Measurements from ENCODE around the gene PPIH. TPM values are rescaled to one million over a fixed set of nuclear protein-coding genes. Genes with fewer than 3 reads are reported as not detected.
A peak's percentile ranks its signal among the peaks of the same experiment; 100 is the strongest.

PPIH gene
- polyA plus RNA-seq, 1 donor from 2014 or later, result 85.0 TPM

DNA sequence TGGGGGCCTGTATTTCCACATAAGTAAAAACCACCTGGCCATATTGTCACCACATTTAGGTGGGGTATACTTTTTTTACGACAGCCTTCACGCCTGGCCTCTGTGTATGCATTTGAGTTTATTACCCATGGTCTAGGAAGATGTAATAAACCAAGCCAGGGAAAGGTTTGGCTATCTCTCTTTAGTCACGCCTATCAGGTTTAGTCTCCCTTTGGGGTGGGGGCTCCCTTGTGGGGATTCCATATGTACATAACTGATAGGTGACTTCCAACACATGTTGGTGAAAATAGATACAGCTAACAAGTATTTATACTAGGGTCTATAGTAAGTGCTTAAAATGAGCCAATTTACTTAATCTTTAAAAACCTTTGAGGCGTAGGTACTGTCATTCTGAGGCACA is 28.2 kb downstream of the PPIH start:
- H2AFZ ChIP-seq (ENCODE audit: low read depth, low read length), result no peak overlapping the region
- no peaks in the 10 kb centered on the region for H3K36me3 ChIP-seq (ENCODE audit: insufficient read depth, low read length)
- no peaks in the 10 kb centered on the region for H3F3A ChIP-seq (ENCODE audit: insufficient read depth, low read length, poor library complexity, severe bottlenecking)
- TF ChIP-seq, protein P1, sequence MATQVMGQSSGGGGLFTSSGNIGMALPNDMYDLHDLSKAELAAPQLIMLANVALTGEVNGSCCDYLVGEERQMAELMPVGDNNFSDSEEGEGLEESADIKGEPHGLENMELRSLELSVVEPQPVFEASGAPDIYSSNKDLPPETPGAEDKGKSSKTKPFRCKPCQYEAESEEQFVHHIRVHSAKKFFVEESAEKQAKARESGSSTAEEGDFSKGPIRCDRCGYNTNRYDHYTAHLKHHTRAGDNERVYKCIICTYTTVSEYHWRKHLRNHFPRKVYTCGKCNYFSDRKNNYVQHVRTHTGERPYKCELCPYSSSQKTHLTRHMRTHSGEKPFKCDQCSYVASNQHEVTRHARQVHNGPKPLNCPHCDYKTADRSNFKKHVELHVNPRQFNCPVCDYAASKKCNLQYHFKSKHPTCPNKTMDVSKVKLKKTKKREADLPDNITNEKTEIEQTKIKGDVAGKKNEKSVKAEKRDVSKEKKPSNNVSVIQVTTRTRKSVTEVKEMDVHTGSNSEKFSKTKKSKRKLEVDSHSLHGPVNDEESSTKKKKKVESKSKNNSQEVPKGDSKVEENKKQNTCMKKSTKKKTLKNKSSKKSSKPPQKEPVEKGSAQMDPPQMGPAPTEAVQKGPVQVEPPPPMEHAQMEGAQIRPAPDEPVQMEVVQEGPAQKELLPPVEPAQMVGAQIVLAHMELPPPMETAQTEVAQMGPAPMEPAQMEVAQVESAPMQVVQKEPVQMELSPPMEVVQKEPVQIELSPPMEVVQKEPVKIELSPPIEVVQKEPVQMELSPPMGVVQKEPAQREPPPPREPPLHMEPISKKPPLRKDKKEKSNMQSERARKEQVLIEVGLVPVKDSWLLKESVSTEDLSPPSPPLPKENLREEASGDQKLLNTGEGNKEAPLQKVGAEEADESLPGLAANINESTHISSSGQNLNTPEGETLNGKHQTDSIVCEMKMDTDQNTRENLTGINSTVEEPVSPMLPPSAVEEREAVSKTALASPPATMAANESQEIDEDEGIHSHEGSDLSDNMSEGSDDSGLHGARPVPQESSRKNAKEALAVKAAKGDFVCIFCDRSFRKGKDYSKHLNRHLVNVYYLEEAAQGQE (IDR thresholded peaks at IDR 0.05; ENCODE audit: borderline replicate concordance), result no peak
- no peak for TF ChIP-seq TAF1 (IDR thresholded peaks at IDR 0.05; ENCODE audit: low read depth)
- TF ChIP-seq EP300 (conservative IDR thresholded peaks at IDR 0.05; ENCODE audit: poor library complexity, severe bottlenecking), result no peak
- TF ChIP-seq, protein P2, sequence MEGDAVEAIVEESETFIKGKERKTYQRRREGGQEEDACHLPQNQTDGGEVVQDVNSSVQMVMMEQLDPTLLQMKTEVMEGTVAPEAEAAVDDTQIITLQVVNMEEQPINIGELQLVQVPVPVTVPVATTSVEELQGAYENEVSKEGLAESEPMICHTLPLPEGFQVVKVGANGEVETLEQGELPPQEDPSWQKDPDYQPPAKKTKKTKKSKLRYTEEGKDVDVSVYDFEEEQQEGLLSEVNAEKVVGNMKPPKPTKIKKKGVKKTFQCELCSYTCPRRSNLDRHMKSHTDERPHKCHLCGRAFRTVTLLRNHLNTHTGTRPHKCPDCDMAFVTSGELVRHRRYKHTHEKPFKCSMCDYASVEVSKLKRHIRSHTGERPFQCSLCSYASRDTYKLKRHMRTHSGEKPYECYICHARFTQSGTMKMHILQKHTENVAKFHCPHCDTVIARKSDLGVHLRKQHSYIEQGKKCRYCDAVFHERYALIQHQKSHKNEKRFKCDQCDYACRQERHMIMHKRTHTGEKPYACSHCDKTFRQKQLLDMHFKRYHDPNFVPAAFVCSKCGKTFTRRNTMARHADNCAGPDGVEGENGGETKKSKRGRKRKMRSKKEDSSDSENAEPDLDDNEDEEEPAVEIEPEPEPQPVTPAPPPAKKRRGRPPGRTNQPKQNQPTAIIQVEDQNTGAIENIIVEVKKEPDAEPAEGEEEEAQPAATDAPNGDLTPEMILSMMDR (IDR thresholded peaks at IDR 0.05; ENCODE audit: poor library complexity, severe bottlenecking), result no peak
- TF ChIP-seq POLR2AphosphoS5 (IDR thresholded peaks at IDR 0.05), result no peak
- no peak for TF ChIP-seq SMC3 (conservative IDR thresholded peaks at IDR 0.05; ENCODE audit: poor library complexity)
- no peak for TF ChIP-seq RAD21 (conservative IDR thresholded peaks at IDR 0.05)
- no peak for TF ChIP-seq MXI1 (conservative IDR thresholded peaks at IDR 0.05; ENCODE audit: poor library complexity, severe bottlenecking)
- no peak for TF ChIP-seq EZH2 (IDR thresholded peaks at IDR 0.05; ENCODE audit: borderline replicate concordance, insufficient read depth, low read length, poor library complexity, severe bottlenecking)
- H3K4me3 ChIP-seq (ENCODE audit: low read length), result peak overlapping the region; percentile 77
- peaks cover 33% of the 10 kb centered on the region for H4K20me1 ChIP-seq (ENCODE audit: insufficient read depth)
- H3K9me2 ChIP-seq (ENCODE audit: insufficient read depth, low read length), result no peaks in the 10 kb centered on the region
- H3K79me2 ChIP-seq (replicated peaks; ENCODE audit: insufficient read depth, low read length), result peaks cover 83% of the 10 kb centered on the region
- H3K27me3 ChIP-seq (ENCODE audit: insufficient read depth, low read depth, low read length), result no peaks in the 10 kb centered on the region
- no peak overlapping the region for H3K9ac ChIP-seq (ENCODE audit: low read length)
- no peak overlapping the region for H3K27ac ChIP-seq (ENCODE audit: low read length)
- no peak overlapping the region for H3K4me2 ChIP-seq (ENCODE audit: low read length)
- H3K9me3 ChIP-seq (ENCODE audit: low read length), result no peaks in the 10 kb centered on the region

DNA sequence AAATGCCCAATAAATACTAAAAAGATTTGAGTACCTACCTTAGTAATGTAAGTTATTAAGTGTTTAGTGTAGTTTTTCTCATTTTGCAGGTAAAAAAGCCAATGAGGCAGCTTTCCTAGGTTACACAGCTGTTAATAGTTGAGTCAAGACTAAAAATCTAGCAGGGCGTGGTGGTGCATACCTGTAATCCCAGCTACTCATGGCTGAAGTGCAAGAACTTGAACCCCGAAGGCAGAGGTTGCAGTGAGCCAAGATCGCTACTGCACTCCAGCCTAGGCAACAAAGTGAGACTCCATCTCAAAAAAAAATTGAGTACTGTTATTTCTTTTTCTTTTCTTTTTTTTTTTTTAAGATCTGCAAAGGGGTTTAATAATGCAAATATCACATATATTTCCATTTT is 31.7 kb downstream of the PPIH start:
- no peaks in the 10 kb centered on the region for H3K9me3 ChIP-seq (ENCODE audit: low read length)
- no peaks in the 10 kb centered on the region for H3K27me3 ChIP-seq (ENCODE audit: insufficient read depth, low read depth, low read length)
- no peaks in the 10 kb centered on the region for H3K36me3 ChIP-seq (ENCODE audit: insufficient read depth, low read length)
- peaks cover 95% of the 10 kb centered on the region for H3K79me2 ChIP-seq (replicated peaks; ENCODE audit: insufficient read depth, low read length)
- H3K9me2 ChIP-seq (ENCODE audit: insufficient read depth, low read length), result no peaks in the 10 kb centered on the region
- no peak overlapping the region for H3K9ac ChIP-seq (ENCODE audit: low read length)
- TF ChIP-seq RAD21 (conservative IDR thresholded peaks at IDR 0.05), result no peak
- TF ChIP-seq MXI1 (conservative IDR thresholded peaks at IDR 0.05; ENCODE audit: poor library complexity, severe bottlenecking), result no peak
- no peak for TF ChIP-seq EP300 (conservative IDR thresholded peaks at IDR 0.05; ENCODE audit: poor library complexity, severe bottlenecking)
- TF ChIP-seq, protein P1 (IDR thresholded peaks at IDR 0.05; ENCODE audit: borderline replicate concordance), result no peak
- peaks cover 28% of the 10 kb centered on the region for H4K20me1 ChIP-seq (ENCODE audit: insufficient read depth)
- H3K4me2 ChIP-seq (ENCODE audit: low read length), result no peak overlapping the region
- H3K4me3 ChIP-seq (ENCODE audit: low read length), result no peak overlapping the region
- no peak overlapping the region for H3K27ac ChIP-seq (ENCODE audit: low read length)
- H2AFZ ChIP-seq (ENCODE audit: low read depth, low read length), result no peak overlapping the region
- H3F3A ChIP-seq (ENCODE audit: insufficient read depth, low read length, poor library complexity, severe bottlenecking), result no peaks in the 10 kb centered on the region

All from neural cell (in vitro differentiated cells).